IPS-NIHi7 (cell line): ENCODE data around the gene PKDREJ.

Source experiments
- DNase-seq: peaks from one replicate; pipeline ENCODE4 v3.0.0; 2012; ENCODE audit warnings: mixed read lengths; ENCODE audit errors: extremely low spot score

PKDREJ gene

GRCh38 chr22:46237453-46238124, 25.6 kb downstream of the PKDREJ start:
- DNase-seq: no peak

- DNase-seq: no peak
Observed at GRCh38 chr22:46234969-46235368, 28.2 kb downstream of the PKDREJ start.

- DNase-seq: no peak
Observed at GRCh38 chr22:46233231-46233630, 29.9 kb downstream of the PKDREJ start.

GRCh38 chr22:46230262-46230901, 32.8 kb downstream of the PKDREJ start:
- no peak for DNase-seq

GRCh38 chr22:46229701-46230100, 33.4 kb downstream of the PKDREJ start:
- no peak for DNase-seq

- no peak for DNase-seq
Observed at GRCh38 chr22:46226577-46226976, 36.6 kb downstream of the PKDREJ start.

- DNase-seq: no peak
Observed at GRCh38 chr22:46225631-46226030, 37.5 kb downstream of the PKDREJ start.

GRCh38 chr22:46224898-46225290, 38.2 kb downstream of the PKDREJ start:
- DNase-seq: no peak

GRCh38 chr22:46224044-46224897, 38.9 kb downstream of the PKDREJ start:
- no peak for DNase-seq

GRCh38 chr22:46220921-46221320, 42.2 kb downstream of the PKDREJ start:
- DNase-seq: no peak

- no peak for DNase-seq
Observed at GRCh38 chr22:46219636-46220035, 43.5 kb downstream of the PKDREJ start.

- no peak for DNase-seq
Observed at GRCh38 chr22:46214616-46215015, 48.5 kb downstream of the PKDREJ start.

- no peak for DNase-seq
Observed at GRCh38 chr22:46214149-46214548, 49.0 kb downstream of the PKDREJ start.

- no peak for DNase-seq
Observed at GRCh38 chr22:46213052-46213451, 50.1 kb downstream of the PKDREJ start.

GRCh38 chr22:46212195-46212594, 50.9 kb downstream of the PKDREJ start:
- no peak for DNase-seq

- DNase-seq: no peak
Observed at GRCh38 chr22:46209262-46209661, 53.9 kb downstream of the PKDREJ start.
